ENCODE measurements around the gene CCND2.

- TF ChIP-seq CTCF (conservative IDR thresholded peaks at IDR 0.05; ENCODE audit: low read length) (no peak), EZH2phosphoT487 (IDR thresholded peaks at IDR 0.05; ENCODE audit: borderline replicate concordance) (no peak)
Measured at GRCh38 chr12:4296751-4297150, 23.2 kb downstream of the CCND2 start.

Data from Loucy (cell line).